ENCODE results near the gene ABCG1.
"Not testable (repeated sequence)": the region's sequence is repeated elsewhere in the genome, so short reads cannot be mapped to it uniquely, and the experiment has no call there.

ABCG1 gene

DNA sequence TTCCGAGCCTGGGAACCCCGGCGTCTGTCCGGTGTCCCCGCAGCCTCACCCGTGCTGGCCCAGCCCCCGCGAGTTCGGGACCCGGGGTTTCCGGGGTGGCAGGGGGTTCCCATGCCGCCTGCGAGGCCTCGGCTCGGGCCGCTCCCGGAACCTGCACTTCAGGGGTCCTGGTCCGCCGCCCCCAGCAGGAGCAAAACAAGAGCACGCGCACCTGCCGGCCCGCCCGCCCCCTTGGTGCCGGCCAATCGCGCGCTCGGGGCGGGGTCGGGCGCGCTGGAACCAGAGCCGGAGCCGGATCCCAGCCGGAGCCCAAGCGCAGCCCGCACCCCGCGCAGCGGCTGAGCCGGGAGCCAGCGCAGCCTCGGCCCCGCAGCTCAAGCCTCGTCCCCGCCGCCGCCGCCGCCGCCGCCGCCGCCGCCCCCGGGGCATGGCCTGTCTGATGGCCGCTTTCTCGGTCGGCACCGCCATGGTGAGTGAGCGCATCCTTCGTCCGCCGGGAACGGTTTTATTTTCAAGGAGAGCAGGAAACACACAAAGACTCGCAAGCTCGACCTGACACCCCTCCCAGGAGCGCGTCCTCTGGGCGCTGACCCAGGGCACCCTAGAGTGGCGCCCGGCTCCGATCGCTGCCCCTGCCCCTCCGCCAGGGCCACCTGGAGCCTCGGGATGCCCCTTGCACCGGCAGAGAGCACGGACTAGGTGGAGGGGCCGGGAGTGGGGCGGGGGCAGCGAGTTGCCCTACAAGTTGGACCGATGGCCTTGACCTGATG is at the start of gene ABCG1:
ABCG1 (plus strand) TSS at position 305 of the 770 bp plus-strand sequence; CDS start at position 428, 123 bp downstream.
- in situ Hi-C loops (cut with MboI; ENCODE audit: low sequenced_read_pairs), result no loop called here

DNA sequence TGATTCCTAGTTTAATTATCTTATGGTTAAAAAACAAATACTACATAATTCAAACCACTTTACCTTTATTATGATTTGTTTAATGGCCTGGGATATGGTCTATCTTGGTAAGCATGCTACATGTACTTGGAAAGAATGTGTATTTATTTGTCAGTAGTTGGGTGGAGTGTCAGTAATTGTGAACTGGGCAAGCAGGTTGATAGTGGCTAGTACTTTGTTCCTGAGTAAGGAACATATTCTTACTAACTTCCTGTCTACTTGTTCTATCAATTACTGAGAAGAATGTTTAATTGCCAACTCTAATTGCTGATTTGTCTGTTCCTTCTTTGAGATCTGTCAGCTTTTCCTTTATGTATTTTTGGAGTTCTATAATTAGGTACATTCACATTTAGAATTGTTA is 49.2 kb upstream of the ABCG1 start:
- in situ Hi-C loops (cut with MboI; ENCODE audit: low sequenced_read_pairs), result no loop called here

DNA sequence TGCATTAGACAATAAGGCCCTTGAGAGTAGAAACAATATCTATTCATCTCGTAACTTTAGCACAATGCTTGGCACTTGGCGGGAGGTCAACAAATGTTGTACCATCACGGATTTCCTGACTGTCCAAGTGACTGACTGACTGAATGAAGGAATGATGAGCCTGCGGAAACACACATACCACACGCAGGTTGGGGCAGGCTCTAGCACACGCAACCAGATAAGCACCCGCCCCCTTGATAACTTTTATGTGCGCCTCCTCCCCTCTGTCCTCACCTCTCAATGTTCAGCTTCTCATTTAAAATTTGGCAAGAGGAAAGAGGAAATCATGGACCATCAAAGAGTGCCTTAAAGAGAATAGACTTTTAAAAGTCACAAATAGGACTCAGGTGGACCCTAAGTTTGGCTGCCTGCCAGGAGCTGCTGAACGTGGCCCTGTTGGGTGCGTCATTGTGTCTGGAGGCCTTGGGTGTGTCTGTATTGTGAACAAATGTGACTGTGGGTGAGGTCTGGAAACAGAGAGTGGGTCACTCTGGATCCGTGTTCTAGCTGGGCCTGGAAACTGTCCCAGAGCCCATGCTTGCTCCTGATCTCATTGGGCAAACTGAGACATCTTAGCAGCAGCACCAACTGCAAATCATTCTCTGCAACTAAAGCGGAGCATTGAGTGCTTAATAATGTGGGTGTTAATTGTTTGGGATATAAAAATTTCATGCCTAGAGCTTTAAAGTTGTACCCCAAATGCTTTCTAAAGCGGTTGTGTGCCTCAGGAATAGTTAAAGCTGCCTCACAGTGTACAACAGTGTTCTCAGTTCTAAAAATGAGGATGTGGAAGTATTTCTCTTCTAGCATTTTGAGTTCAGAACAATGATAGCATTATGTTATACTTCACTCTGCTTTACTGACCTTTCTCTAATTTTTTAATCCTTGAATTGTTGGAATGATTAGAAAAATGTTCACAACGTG is 47.6 kb upstream of the ABCG1 start:
- in situ Hi-C loops (cut with MboI; ENCODE audit: low sequenced_read_pairs), result no loop called here

DNA sequence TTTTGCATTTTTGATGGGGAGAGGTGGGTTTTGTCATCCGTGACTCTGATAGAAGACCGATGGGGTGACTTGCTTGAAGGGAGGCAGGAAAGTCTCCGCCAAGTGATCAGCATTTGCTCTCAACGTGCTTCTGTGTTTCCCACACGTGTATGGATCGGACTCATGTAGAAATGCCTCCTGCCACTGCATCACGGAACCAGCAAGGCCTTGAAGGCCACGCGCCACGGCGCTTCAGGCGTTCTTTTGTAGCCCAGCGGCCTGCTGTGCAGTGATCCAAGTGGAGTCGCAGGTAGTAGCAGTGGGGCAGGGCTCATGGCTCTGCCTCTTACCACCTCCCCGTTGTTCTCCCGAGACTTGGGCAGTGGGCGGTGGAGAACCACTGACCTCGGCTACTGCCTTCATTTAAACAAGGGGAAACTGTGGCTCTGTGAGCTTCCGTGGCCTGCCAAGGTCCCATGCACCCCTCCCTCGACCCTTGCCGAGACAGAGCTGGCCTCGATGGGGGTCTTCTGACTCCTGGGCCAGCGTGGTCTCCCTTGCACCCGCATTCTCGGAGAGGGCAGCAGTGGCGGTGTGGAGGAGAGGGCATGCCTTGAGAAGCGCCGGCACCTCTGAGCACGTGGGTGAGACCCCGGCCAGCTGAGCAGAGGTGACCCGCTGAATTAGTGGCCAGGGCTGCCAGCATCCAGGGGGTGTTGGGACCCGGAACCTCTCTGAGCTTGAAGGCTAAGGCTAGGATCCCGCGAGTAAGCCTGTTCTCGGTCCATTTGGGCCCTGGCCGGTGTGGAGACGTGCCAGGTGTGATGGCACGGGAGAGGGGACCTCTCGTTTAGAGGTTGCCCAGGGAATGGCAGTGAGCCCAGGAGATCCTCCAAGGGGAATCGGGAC is 46.1 kb upstream of the ABCG1 start:
- in situ Hi-C loops (cut with MboI; ENCODE audit: low sequenced_read_pairs), result no loop called here

DNA sequence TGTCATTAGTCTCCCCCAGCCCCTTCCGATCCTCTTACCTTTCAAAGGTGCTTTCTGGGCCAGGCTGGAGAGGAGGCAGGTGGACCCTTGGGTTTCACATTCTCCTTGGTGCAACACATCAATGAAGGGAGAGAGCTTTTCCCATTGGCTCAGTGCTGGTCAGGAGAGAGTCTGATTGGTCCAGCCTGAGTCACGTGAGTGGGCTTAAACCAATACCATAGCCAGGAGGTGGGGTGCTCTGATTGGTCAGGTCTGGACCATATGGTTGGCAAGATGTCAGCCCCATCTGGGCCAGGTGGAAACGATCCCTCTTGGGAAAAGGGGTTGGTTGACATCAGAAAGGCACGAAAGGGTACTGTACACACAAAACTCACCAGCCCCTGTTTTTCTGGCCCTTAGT is 44.8 kb upstream of the ABCG1 start:
- in situ Hi-C loops (cut with MboI; ENCODE audit: low sequenced_read_pairs), result no loop called here

DNA sequence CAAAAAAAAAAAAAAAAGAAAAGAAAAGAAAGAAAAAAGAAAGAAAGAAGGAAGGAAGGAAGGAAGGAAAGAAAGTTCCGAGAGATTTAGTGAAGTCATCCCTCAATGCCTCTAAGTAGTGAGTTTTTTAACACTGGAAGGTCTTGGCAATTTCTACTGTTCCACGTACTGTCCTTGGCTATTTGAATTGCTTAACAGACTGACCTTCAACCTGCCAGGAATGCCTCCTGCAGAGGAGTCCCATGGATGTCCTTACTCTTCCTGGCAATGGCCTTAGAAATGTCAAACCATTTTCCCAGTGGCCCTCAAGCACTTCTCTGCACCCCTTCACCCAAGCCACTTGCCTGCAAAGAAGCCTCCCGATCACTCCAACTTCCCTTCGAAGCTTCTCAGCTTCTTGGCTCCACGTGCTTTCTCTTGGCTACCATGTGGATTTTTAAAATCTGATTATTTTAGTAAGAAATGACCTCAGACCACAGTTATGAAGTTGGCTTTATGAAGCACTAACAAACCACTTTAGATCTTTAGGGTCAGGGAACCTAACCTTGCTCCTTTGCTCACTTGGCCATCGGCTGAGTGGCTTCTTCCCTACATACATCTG is 43.7 kb upstream of the ABCG1 start:
- in situ Hi-C loops (cut with MboI; ENCODE audit: low sequenced_read_pairs), result no loop called here

DNA sequence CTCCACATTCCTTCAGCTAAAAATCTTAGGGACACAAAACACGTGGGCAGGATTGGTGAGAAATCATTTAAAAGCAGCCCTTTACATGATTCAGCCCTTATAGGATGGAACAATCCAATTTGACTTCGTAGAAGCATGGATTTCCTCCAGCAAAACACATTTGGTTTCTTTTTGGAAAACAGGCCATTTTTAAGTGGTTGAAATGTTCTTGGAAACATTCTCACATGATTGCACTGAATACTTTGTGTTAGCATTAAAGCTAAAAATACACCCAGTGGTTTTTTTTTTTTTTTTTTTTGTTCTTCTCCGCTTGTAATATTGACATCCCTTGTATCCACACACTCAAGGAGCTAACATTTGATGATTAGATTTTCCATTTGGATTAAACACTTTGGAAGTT is 42.1 kb upstream of the ABCG1 start:
- in situ Hi-C loops (cut with MboI; ENCODE audit: low sequenced_read_pairs), result no loop called here

DNA sequence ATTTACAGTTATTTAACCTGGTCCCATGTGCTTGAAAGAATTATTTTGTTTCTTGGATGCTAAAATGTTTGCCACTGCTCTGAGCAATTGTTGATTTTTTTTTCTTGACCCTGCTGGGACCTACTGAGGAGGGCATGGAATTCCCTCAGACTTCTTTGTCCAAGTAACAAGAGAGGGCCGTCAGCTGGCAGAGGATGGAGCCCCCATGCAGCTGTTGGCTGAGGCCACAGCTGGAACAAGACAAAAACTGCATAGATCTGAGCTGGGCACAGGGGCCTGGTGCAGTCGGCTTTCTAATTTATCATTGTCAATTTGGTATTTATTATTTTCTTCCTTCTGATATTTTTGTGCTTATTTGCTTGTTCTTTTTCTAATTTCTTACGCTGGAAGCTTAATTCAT is 39.6 kb upstream of the ABCG1 start:
- in situ Hi-C loops (cut with MboI; ENCODE audit: low sequenced_read_pairs), result no loop called here

DNA sequence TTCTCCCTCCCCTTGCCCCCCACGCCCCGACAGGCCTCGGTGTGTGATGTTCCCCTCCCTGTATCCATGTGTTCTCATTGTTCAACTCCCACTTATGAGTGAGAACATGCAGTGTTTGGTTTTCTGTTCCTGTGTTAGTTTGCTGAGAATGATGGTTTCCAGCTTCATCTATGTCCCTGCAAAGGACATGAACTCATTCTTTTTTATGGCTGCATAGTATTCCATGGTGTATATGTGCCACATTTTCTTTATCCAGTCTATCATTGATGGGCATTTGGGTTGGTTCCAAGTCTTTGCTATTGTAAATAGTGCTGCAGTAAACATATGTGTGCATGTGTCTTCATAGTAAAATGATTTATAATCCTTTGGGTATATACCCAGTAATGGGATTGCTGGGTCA is 38.9 kb upstream of the ABCG1 start:
- in situ Hi-C loops (cut with MboI; ENCODE audit: low sequenced_read_pairs), result not testable (repeated sequence)

DNA sequence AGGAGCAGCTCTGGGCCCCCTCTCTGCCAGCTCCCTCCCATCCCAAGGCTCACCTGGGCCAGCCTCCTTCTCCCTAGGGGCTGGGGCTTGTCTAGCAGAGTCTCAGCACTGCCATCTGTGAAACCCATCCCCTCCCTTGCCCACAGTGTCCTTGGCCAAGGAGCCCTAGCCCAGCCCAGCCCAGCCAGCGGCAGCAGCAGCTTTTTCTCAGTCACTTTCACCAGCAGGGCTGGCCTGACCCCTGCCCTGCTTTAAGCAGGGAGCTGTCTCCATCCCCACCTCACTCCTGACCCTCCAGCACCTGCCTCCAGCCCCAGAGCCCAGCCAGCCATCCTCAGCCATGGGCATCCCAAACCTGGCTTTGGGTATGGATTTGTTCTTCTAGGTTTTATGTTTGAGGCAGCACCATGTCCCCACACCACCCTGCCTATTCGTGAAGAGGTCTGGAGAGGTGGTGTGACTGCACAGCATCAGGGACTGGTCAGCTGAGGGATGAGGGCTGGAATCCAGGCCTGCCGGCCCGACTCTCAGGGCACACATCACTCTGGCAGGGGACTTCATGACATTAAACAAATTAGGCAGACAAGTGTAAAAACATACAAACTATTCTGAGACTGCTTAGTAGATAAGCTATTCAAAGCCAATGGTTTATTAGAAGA is 36.1 kb upstream of the ABCG1 start:
- in situ Hi-C loops (cut with MboI; ENCODE audit: low sequenced_read_pairs), result no loop called here

DNA sequence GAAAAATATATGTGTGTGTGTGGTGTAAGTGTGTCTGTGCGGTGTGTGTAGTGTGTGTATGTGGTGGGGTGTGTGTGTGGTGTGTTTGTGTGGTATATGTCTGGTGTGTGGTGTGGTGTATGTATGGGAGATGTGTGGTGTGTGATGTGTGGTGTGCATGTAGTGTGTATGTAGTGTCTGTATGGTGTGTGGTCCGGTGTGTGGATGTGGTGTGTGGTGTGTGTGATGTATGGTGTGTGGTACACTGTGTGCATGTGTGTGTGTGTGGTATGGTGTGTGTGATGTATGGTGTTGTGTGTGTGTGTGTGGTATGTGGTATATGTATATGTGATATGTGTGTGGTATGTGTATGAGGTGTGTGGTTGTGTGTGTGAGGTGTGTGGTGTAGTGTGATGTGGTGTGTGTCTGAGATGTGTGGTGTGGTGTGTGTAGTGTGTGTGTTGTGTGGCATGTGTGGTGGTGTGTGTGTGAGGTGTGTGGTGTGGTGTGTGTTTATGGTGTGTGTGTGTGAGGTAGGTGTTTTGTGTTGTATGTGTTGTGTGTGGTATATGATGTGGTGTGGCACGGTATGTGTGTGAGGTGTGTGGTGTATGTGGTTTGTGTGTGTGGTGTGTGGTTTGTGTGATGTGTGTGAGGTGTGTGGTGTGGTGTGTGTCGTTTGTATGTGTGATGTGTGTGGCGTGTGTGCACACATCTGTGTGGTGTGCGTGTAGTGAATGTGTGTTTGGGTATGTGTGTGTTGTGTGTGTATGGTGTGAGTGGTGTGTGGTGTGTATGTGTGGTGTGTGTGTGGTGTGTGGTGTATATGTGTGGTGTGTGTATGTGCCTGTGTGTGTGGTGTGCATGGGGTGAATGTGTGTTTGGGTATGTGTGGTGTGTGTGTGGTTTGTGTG is 35.3 kb upstream of the ABCG1 start:
- in situ Hi-C loops (cut with MboI; ENCODE audit: low sequenced_read_pairs), result no loop called here

DNA sequence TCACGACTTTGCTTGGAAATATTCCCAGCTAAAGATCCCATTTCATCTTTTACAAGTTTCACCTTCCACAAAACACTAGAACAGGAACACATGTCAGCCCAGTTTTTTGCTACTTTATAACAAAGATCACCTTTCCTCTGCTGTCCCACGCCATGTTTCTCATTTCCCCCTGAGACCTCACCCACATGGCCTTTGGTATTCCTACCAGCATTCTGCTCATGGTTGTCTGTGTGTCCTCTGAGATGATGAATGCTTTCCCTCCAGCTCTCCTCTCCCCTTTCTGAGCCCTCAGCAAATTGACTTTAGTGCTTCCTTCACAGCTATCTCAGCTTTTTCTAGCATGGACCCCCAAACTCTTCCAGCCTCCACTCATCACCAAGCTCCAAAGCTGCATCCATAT is 32.3 kb upstream of the ABCG1 start:
- in situ Hi-C loops (cut with MboI; ENCODE audit: low sequenced_read_pairs), result no loop called here

DNA sequence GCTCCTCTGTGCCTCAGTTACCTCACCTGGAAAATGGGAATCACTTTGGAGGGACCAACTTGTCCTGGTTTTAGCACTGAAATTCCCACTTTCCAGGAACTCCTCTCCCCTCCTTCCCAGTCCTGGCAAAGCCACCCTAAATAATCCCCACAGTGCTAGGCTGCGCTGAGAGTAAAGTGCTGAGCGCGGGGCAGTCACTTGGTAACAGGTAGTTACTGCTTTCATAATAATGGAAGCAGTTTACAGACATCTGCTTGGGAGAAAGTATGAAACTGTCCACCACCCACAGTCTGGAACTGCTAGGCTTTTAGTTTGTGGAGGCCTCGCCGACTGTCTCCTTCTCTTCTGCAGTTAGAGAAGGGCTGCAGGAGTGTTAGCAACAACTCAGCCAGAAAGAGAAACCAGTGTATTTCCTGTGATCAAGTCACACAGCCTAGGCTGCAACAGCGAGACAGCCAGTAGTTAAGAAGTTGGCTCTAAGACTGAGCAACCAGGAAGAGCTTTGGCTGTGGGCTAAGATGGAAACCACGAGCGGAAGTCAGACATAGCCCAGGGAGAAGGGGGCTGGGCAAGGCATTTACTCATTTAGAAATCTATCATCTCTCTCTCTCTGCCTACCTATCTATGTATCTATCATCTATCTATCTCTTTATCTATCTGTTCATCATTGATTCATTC is 30.8 kb upstream of the ABCG1 start:
- in situ Hi-C loops (cut with MboI; ENCODE audit: low sequenced_read_pairs), result no loop called here

DNA sequence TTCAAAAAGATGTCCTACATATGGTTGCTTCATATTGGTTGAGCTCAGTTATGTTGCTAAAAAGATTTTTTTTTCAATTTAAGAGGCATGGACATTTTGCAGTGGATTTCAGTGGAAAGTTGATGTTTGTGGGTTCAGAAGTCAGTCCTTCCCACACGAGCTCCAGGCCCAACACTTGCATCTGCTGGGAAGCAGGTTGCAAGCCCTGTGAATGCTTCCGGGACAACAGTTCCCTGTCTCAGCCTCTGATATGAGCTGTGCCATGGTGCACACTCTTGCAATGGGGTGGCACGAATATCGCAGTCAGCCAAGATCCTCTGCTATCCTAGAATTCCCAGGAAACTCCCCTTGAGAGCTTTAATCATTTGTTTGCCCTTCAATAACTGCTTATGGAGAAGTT is 30.3 kb upstream of the ABCG1 start:
- in situ Hi-C loops (cut with MboI; ENCODE audit: low sequenced_read_pairs), result no loop called here

DNA sequence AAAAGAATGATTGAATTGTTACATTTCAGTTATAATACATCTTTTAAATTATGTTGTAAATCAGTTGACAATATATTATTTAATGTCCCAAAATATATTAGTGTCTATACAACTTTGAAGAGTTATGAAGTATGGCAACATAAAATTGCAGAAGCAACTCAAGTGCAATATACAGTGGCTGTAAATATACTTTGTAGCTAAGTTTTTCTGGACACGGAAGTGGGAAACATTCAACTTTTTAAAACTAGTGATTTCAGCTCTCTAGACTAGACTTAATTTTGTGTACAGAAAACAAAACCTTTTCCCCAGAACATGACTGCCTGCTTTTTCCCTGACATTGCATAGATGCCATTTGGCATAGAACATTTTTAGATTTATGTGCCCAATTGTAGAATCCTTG is 29.5 kb upstream of the ABCG1 start:
- in situ Hi-C loops (cut with MboI; ENCODE audit: low sequenced_read_pairs), result no loop called here

DNA sequence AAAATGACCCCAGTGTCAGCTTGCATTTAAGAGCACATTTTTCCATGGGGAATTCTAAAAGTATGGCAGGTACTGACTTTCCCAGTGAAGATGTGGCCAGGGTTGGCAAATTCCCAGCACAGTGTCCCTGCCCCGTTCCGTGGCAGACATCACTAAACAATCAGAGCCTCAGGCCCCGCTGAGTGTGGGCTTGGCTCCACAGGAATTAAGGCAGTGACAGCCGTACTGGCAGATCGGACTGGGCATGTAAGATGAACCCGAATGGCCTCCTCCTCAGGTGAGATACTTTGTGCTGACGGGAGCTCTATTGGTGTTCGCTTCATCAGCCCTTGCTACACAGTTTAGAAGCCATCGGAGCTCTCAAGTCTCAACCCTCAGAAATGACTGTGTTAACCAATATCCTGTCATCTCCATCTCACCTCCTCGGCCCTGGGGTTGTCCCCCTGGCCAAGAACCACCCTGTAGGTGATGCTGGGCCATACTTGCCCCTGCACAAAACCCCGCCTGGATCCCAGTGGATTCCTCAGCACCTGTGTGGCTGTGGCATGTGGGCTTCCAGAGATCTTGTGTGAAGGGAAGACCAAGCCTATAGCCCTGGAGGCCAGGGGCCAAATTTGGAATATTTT is 29.0 kb upstream of the ABCG1 start:
- in situ Hi-C loops (cut with MboI; ENCODE audit: low sequenced_read_pairs), result no loop called here

DNA sequence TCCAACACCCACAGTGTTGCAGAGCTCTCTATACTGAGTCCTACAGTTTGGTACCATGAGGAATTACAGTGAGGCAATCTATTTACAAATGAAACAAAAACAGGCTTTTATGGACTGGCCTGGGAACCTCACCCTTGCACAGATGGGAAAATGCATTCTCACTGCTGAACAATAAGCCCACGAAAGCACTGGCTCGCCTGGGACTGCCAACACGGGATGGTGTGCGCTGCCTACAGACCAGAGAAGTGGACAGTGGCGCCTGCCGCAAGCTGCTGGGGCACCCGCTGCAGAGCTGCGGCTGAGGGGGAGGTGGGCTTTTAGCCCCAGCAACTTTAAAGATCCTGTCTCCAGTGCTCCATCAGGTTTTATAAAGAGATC is 28.5 kb upstream of the ABCG1 start:
- in situ Hi-C loops (cut with MboI; ENCODE audit: low sequenced_read_pairs), result no loop called here

DNA sequence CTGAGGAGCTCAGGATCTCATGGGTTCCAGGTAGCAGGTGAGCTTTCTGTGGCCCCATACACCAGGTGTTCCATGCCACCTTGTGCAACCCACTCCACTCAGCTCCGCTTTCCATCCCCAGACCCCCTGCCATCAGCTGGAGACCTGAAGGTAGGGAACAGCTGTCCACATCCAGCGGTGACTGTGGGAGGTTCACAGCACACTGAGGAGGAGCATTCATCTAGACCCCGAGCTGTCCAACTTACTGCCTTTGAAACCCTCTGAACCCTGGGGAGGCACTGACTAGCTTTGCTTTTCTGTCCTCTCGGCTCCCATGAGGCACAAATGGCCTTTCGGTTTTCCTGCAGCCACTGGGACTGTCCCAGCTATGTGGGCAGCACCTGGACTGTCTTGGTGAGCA is 27.9 kb upstream of the ABCG1 start:
- in situ Hi-C loops (cut with MboI; ENCODE audit: low sequenced_read_pairs), result no loop called here
